NT2/D1 (cell line): ENCODE results near the gene CD22.

Experiments used
- SUZ12 ChIP-seq: IDR thresholded peaks from 2 replicates; pipeline ENCODE4 v1.6.1; 2011; ENCODE audit not compliant: insufficient read length, insufficient read depth; ENCODE audit errors: extremely low read depth
- YY1 ChIP-seq: IDR thresholded peaks from 2 replicates; pipeline ENCODE4 v1.6.1; 2011; ENCODE audit not compliant: insufficient read length, insufficient read depth
- ZNF274 ChIP-seq: IDR thresholded peaks from 2 replicates; pipeline ENCODE4 v1.6.1; 2011; ENCODE audit warnings: mild to moderate bottlenecking, low read depth, low read length

GRCh38 chr19:35300339-35300649 lies 28.7 kb upstream of the CD22 start:
- TF ChIP-seq SUZ12 (no peak), ZNF274 (no peak), YY1 (no peak)
